A673 (cell line): ENCODE data around the gene KRT80. TPM values are rescaled to one million over a fixed set of nuclear protein-coding genes. Genes with fewer than 3 reads are reported as not detected.

Source experiments
- BruUV-seq: library from RNA; stranded (reverse); fragments of 400-500 nt; replicated peaks from 2 replicates; lab custom pipeline; 2021; lab: Mats Ljungman, UMichigan
- CTCF ChIA-PET: fragments of 300-600 bp; sonication (Branson Sonifier 250); formaldehyde crosslinking; loops from one replicate; lab custom pipeline; 2022; ENCODE audit warnings: antibody characterized with exemption; lab: Charles Lee
- POLR2A ChIA-PET: fragments of 300-600 bp; sonication (Branson Sonifier 250); formaldehyde crosslinking; loops from one replicate; lab custom pipeline; 2022; ENCODE audit warnings: antibody characterized with exemption; ENCODE audit not compliant: low non-redundant PET; lab: Charles Lee
- DNase-seq: peaks from one replicate; pipeline ENCODE4 v3.0.0-alpha.2; 2015; ENCODE audit warnings: low spot score
- H3K27ac ChIP-seq: fragments of 200-600 bp; sonication (generic); 2 replicates; pipeline ENCODE4 v1.5.1; 2016; ENCODE audit warnings: mixed run types, low read depth, mild to moderate bottlenecking, mixed read lengths, antibody characterized with exemption, low read length; ENCODE audit not compliant: poor library complexity, severe bottlenecking
- H3K27me3 ChIP-seq: fragments of 200-600 bp; sonication (generic); replicated peaks from 2 replicates; pipeline ENCODE4 v1.6.1; 2017; ENCODE audit warnings: mixed run types, low read depth, mild to moderate bottlenecking, mixed read lengths, antibody characterized with exemption, low read length; ENCODE audit not compliant: insufficient read depth, poor library complexity
- H3K36me3 ChIP-seq: fragments of 200-600 bp; sonication (generic); 2 replicates; pipeline ENCODE4 v1.6.1; 2016; ENCODE audit warnings: mixed run types, mild to moderate bottlenecking, mixed read lengths, antibody characterized with exemption, low read length; ENCODE audit not compliant: insufficient read depth, poor library complexity, severe bottlenecking
- H3K4me1 ChIP-seq: fragments of 200-600 bp; sonication (generic); 2 replicates; pipeline ENCODE4 v1.6.1; 2017; ENCODE audit warnings: mixed run types, mild to moderate bottlenecking, mixed read lengths, antibody characterized with exemption, low read length; ENCODE audit not compliant: insufficient read depth, poor library complexity, severe bottlenecking
- H3K4me3 ChIP-seq: fragments of 200-600 bp; sonication (generic); 2 replicates; pipeline ENCODE4 v1.5.1; 2016; ENCODE audit warnings: low read depth, mixed run types, mild to moderate bottlenecking, mixed read lengths, low read length; ENCODE audit not compliant: poor library complexity, severe bottlenecking
- H3K9me3 ChIP-seq: fragments of 200-600 bp; sonication (generic); 2 replicates; pipeline ENCODE4 v1.6.1; 2016; ENCODE audit warnings: mixed run types, low read depth, mild to moderate bottlenecking, mixed read lengths, antibody characterized with exemption, low read length; ENCODE audit not compliant: poor library complexity, severe bottlenecking
- CTCF ChIP-seq: fragments of 300-800, 200-600 bp; sonication (generic); conservative IDR thresholded peaks from 2 replicates; pipeline ENCODE4 v1.5.1; 2017; ENCODE audit warnings: low read depth, mild to moderate bottlenecking, antibody characterized with exemption, low read length, moderate library complexity, mixed read lengths
- EZH2 ChIP-seq: fragments of 200-600 bp; sonication (generic); IDR thresholded peaks from 2 replicates; pipeline ENCODE4 v1.6.1; 2017; ENCODE audit warnings: borderline replicate concordance, low read depth, mild to moderate bottlenecking, mixed read lengths, antibody characterized with exemption, low read length; ENCODE audit not compliant: poor library complexity, severe bottlenecking
- intact Hi-C: fragments of 100-400 bp; cut with micrococcal nuclease; formaldehyde crosslinking; loops from one replicate; pipeline ENCODE4 v1.10.0; 2022; ENCODE audit not compliant: unreplicated experiment
- total RNA-seq: library from RNA; stranded (reverse); gene quantifications from 2 replicates; pipeline ENCODE4 v1.2.3, GENCODE V29; 2021

KRT80 gene
- total RNA-seq, 1 experiment from 2014 or later, result 1.0 TPM

- intact Hi-C loops, result no loop called here
- ChIA-PET POLR2A (no interaction called here), CTCF (no interaction called here)
- DNase-seq, result no peak
- Histone ChIP-seq H3K4me3 (no peak overlapping the region), H3K27me3 (no peaks in the 10 kb centered on the region), H3K4me1 (no peaks in the 10 kb centered on the region), H3K36me3 (no peaks in the 10 kb centered on the region), H3K27ac (no peak overlapping the region), H3K9me3 (no peaks in the 10 kb centered on the region)
- TF ChIP-seq EZH2 (no peak), CTCF (no peak)
- no TSS peak for BruUV-seq
Measured at GRCh38 chr12:52216100-52216499, 24.3 kb upstream of the KRT80 start.

GRCh38 chr12:52215587-52216031, 23.8 kb upstream of the KRT80 start:
- Histone ChIP-seq H3K4me1 (no peaks in the 10 kb centered on the region), H3K4me3 (no peak overlapping the region), H3K9me3 (no peaks in the 10 kb centered on the region), H3K36me3 (no peaks in the 10 kb centered on the region), H3K27ac (no peak overlapping the region), H3K27me3 (no peaks in the 10 kb centered on the region)
- DNase-seq, result no peak
- BruUV-seq, result no TSS peak
- POLR2A ChIA-PET, result no interaction called here
- TF ChIP-seq EZH2, result no peak
- TF ChIP-seq CTCF, result no peak
- intact Hi-C loops, result no loop called here
- CTCF ChIA-PET, result no interaction called here

GRCh38 chr12:52214421-52214802, 22.6 kb upstream of the KRT80 start:
- DNase-seq, result no peak
- H3K27me3 ChIP-seq, result no peaks in the 10 kb centered on the region
- ChIA-PET CTCF (no interaction called here), POLR2A (no interaction called here)
- BruUV-seq, result no TSS peak
- no peak overlapping the region for H3K27ac ChIP-seq
- no peaks in the 10 kb centered on the region for H3K36me3 ChIP-seq
- H3K9me3 ChIP-seq, result no peaks in the 10 kb centered on the region
- no peak for TF ChIP-seq EZH2
- TF ChIP-seq CTCF, result no peak
- no peak overlapping the region for H3K4me3 ChIP-seq
- intact Hi-C loops, result no loop called here
- no peaks in the 10 kb centered on the region for H3K4me1 ChIP-seq
